HG02571 (cell line): ENCODE results near the gene FMNL2.
"Not testable (repeated sequence)": the region's sequence is repeated elsewhere in the genome, so short reads cannot be mapped to it uniquely, and the experiment has no call there.

Experiments
- ATAC-seq: cut with Tn5 transposase; IDR thresholded peaks from one replicate; pipeline ENCODE4 v1.9.1; 2021; ENCODE audit warnings: mild to moderate bottlenecking, moderate library complexity; ENCODE audit not compliant: unreplicated experiment

The FMNL2 gene

DNA sequence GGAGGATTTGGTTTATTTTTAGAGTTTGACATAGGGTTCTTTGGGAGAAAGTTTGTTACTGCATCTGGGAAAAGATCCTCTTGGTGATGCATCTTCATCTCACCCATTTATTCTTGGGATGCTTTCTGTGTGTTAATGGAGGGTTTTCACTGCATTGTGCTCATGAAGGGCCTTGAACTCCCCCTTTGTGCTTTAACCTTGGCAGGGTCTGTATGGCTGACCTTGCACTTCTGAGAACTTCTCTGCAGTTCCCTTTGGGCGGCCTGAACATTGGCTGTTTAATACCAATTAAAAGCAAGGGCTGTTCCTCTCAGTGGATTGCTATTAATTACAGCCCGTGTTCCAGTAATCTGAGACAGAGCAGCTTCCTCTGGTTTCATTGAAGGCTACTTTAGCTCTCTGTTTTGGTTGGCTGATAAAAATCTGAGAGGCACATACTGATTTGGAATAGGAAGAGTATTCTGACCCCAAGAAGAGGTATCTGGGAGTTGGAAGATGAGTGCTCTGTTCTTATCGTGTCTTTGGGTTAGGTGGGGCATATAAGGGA is 37.5 kb downstream of the FMNL2 start:
- ATAC-seq: no peak

DNA sequence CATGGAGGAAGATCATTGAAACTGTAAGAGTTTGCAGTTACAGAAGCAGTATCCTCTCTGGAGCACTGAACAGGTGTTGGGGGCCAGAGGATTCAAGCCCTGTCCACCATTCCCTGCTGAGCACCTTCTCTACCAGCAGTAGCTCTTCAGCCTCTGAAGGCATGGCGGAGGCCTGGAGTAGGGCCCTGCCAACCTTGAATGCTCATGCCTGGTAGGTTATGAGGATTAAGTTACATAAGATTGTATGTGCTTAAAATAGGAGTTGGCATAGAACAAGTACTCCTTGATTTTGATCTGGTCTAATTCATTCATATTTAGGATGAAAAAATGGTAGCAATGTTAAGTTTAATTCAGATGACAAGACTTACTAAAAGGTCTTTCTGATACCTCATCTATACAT is 40.2 kb downstream of the FMNL2 start:
- ATAC-seq: no peak

GRCh38 chr2:152376385-152376784 is 41.4 kb downstream of the FMNL2 start:
- ATAC-seq: no peak

GRCh38 chr2:152376968-152377367 is 42.0 kb downstream of the FMNL2 start:
- ATAC-seq: no peak

DNA sequence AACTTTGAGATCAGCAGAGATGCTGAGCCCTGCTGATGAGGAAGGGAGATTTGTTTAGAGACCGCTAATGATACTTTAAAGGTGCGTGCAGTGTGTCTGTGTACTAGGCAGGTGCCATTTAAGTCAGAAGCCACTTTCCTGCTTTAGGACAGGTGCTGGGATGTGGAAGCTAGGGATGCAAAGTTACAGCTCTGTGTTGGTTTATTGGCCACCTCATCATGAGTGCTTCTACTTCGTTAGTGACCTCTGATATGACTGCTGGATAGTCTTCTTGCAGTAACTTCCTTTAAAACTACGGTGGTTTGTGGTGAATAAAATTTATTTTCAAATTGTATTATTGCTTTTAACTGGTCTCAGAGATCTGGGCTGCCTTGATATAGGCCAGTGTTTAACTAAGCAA is 44.1 kb downstream of the FMNL2 start:
- ATAC-seq: no peak

- ATAC-seq: no peak
Observed at GRCh38 chr2:152380261-152381055, 45.5 kb downstream of the FMNL2 start.

GRCh38 chr2:152383702-152384101 is 48.7 kb downstream of the FMNL2 start:
- no peak for ATAC-seq

- ATAC-seq: no peak
Observed at GRCh38 chr2:152384992-152385391, 50.0 kb downstream of the FMNL2 start.

GRCh38 chr2:152385650-152386049 is 50.7 kb downstream of the FMNL2 start:
- no peak for ATAC-seq

DNA sequence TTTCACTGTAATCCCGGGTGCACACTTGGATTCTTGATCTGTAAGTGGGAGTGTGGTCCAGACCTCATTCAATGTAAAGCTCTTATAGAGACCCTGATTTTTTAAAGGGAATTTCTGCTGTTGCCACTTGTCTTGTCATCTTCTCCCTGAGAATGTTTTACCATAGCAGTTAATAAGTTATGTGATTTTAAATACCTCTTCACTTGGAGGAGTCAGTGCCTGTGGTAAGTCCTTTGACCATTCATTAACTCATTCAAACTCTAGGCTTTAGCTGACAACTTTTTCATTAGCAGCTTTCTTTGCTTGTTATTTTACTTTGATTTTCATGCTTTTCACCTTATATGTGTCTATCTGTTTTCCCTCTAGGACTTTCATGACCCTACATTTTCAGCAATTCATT is 51.3 kb downstream of the FMNL2 start:
- no peak for ATAC-seq

- ATAC-seq: no peak
Observed at GRCh38 chr2:152387041-152387440, 52.1 kb downstream of the FMNL2 start.

DNA sequence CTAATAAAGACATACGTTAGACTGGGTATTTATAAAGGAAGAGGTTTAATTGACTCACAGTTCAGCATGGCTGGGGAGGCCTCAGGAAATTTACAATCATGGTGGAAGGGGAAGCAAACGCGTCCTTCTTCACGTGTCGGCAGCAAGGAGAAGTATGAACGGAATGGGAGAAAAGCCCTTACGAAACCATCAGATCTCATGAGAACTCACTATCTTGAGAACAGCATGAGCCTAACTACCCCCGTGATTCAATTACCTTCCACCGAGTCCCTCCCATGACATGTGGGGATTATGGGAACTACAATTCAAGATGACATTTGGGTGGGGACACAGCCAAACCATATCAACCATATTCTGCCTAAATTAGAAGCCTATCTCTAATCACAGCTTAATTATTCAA is 53.3 kb downstream of the FMNL2 start:
- ATAC-seq: not testable (repeated sequence)

DNA sequence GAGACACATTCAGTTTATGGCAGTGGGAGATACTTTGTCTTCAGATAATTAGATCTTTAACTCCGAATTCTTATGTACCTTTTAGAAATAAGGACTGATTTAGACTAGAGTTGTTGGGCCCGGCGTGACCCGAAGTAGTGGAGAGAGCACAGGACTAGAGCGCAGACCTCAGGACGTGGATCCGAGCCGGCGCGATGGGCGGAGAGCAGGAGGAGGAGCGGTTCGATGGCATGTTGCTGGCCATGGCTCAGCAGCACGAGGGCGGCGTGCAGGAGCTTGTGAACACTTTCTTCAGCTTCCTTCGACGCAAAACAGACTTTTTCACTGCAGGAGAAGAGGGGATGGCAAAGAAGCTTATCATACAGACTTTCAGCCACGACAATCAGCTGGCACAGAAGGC is 54.5 kb downstream of the FMNL2 start:
- no peak for ATAC-seq

GRCh38 chr2:152390837-152391236 is 55.9 kb downstream of the FMNL2 start:
- ATAC-seq: no peak

DNA sequence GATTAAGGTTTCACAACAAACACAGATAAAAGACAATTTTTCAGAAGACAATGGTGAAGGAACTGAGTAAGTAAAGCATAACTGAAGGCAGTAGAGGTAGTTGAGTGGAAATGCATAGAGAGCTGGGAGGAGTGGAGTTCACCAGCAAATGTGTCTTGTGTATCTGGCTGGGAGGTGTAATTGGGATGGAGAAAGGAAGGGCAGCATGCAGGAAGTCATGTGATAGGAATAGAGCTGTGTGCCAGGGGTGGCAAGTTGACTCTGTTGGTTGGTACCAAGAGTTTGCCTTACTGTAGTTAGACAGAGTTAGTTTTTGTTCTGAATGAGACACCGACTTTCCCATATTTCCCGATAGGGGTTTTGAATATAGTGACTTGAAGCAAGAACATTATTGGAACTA is 56.3 kb downstream of the FMNL2 start:
- ATAC-seq: no peak

DNA sequence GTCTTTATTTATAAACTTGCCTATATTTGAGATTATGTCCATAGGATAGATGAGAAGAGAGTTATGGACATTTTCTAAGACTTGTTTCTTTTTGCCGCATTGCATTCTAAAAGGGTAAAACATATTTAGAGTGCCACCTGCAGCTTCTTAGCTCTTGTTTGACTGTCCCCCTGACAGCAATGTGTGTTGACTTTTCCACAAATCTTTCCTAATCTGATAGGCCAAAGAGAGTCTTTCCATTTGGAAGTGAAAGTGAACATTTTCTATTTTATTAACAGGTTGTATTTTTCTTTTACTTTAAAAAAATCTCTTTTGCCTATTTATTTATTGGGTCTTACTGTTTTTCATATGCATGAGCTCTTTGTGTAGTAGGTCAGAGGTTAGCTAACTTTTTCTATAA is 58.4 kb downstream of the FMNL2 start:
- ATAC-seq: no peak

DNA sequence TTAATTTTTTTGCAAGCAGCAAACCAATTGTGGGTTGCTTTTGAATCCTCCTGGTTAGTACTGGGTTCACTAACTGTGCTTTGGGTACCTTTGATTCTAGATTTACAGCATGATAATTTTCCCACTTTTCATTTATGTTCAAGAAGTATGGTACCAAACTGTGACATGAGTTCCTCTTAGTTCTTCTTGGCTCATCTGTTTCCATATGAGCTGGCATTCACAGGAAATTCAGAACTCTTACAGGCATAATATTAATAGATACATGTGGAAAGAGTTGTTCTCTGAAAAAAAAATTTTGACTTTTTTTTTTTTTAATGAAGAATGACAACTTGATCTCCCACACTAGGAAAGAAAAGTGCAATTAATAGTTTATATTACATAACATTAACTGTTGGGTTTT is 59.4 kb downstream of the FMNL2 start:
- ATAC-seq: no peak

DNA sequence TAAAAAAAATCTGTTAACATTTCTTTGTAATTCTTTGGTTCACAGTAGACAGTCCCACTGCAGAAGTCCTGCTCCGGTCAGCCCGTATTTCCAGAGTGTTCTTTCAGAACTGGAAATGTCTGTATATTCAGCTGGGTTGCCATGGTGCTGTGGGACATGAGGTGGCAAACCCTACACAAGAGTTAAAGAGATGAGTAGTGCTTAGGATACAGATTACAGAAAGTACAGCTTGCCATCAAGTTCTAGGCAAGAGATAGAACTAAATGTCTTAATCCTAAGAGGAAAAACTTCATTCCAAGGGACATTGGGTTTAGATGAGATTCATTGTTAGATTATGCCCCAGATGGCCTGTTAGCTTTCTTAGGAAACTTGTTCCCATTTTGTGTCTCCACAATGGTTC is 60.1 kb downstream of the FMNL2 start:
- ATAC-seq: no peak

GRCh38 chr2:152395572-152395971 is 60.6 kb downstream of the FMNL2 start:
- ATAC-seq: no peak

GRCh38 chr2:152396051-152396511 is 61.1 kb downstream of the FMNL2 start:
- ATAC-seq: no peak

GRCh38 chr2:152396763-152397162 is 61.8 kb downstream of the FMNL2 start:
- ATAC-seq: no peak

DNA sequence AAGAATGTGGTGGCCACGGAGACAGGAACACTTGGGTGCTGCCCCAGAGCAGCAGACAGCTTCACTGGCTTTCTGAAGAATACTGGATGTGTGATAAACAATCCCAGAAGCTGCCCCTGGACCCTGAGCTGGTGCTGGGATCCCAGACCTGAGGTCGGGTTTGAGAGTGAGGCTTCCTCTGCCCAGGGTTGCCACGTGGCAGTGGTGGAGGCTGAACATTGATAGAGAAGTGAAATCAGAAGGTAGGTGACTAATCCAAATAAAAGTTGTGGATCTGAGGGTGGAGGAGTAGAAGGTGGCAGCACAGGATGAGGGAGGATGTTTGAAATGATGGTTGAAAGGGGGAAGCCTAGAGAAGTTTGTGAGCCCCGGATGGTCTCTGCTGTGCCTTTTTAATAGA is 64.0 kb downstream of the FMNL2 start:
- ATAC-seq: no peak
